Parathyroid adenoma (tissue), 2 donors: Measurements from ENCODE around the gene YIPF1.

Experiments
- H2AFZ ChIP-seq: fragments of 300-600 bp; sonication (generic); one replicate; pipeline ENCODE4 v1.7.0; 2017; ENCODE audit warnings: antibody characterized with exemption, mild to moderate bottlenecking
- H3K27ac ChIP-seq: fragments of 300-600 bp; sonication (generic); one replicate; pipeline ENCODE4 v1.7.0; 2017
- H3K27me3 ChIP-seq: fragments of 300-600 bp; sonication (generic); one replicate; pipeline ENCODE4 v1.7.0; 2017; ENCODE audit warnings: low read length; ENCODE audit not compliant: control insufficient read depth, insufficient read depth
- H3K36me3 ChIP-seq: fragments of 300-600 bp; sonication (generic); one replicate; pipeline ENCODE4 v1.7.0; 2017; ENCODE audit warnings: low read length; ENCODE audit not compliant: control insufficient read depth, insufficient read depth
- H3K4me1 ChIP-seq: fragments of 300-600 bp; sonication (generic); one replicate; pipeline ENCODE4 v1.7.0; 2017; ENCODE audit warnings: control low read depth
- H3K4me2 ChIP-seq: fragments of 300-600 bp; sonication (generic); one replicate; pipeline ENCODE4 v1.7.0; 2017; ENCODE audit warnings: low read length
- H3K4me3 ChIP-seq: fragments of 300-600 bp; sonication (generic); one replicate; pipeline ENCODE4 v1.7.0; 2017; ENCODE audit warnings: low read depth, low read length
- H3K79me2 ChIP-seq: fragments of 300-600 bp; sonication (generic); one replicate; pipeline ENCODE4 v1.7.0; 2017; ENCODE audit warnings: control low read depth
- H3K9ac ChIP-seq: fragments of 300-600 bp; sonication (generic); one replicate; pipeline ENCODE4 v1.7.0; 2017; ENCODE audit warnings: mild to moderate bottlenecking
- H3K9me3 ChIP-seq: fragments of 300-600 bp; sonication (generic); one replicate; pipeline ENCODE4 v1.7.0; 2017; ENCODE audit warnings: low read length; ENCODE audit not compliant: control insufficient read depth
- TF ChIP-seq, protein P1 (sequence below): fragments of 300-600 bp; sonication (generic); IDR thresholded peaks from one replicate; pipeline ENCODE4 v1.7.0; 2017; ENCODE audit warnings: antibody characterized with exemption, mild to moderate bottlenecking
- donor health status: primary hyperparathyroidism.

YIPF1 gene

DNA sequence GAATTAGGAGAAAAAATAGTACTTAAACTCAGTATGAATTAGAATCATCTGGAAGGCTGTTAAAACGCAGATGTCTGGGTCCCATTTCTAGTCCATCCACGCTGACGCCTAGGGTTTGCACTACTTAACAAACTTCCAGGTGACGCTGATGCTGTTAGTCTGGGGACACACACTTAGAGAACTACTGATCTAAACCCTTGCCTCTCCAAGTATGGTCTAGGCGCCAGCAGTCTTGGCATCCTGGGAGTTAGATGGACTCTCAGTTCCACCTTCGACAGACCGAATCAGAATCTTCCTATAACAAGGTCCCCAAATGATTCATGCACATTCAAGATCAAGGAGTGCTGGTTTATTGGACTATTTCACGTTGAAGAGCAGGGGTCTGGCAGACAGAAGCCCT lies 15.9 kb upstream of the YIPF1 start:
- Histone ChIP-seq H3K4me3 (no peak overlapping the region), H3K4me1 (no peaks in the 10 kb centered on the region)
- TF ChIP-seq, protein P1, sequence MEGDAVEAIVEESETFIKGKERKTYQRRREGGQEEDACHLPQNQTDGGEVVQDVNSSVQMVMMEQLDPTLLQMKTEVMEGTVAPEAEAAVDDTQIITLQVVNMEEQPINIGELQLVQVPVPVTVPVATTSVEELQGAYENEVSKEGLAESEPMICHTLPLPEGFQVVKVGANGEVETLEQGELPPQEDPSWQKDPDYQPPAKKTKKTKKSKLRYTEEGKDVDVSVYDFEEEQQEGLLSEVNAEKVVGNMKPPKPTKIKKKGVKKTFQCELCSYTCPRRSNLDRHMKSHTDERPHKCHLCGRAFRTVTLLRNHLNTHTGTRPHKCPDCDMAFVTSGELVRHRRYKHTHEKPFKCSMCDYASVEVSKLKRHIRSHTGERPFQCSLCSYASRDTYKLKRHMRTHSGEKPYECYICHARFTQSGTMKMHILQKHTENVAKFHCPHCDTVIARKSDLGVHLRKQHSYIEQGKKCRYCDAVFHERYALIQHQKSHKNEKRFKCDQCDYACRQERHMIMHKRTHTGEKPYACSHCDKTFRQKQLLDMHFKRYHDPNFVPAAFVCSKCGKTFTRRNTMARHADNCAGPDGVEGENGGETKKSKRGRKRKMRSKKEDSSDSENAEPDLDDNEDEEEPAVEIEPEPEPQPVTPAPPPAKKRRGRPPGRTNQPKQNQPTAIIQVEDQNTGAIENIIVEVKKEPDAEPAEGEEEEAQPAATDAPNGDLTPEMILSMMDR: no peak

GRCh38 chr1:53902235-53903138 lies 12.9 kb upstream of the YIPF1 start:
- Histone ChIP-seq H3K36me3 (no peaks in the 10 kb centered on the region), H3K9me3 (no peaks in the 10 kb centered on the region), H3K79me2 (no peaks in the 10 kb centered on the region), H3K4me1 (peaks cover 3% of the 10 kb centered on the region), H3K27me3 (no peaks in the 10 kb centered on the region), H3K27ac (no peak overlapping the region), H3K9ac (no peak overlapping the region), H3K4me3 (no peak overlapping the region), H2AFZ (no peak overlapping the region), H3K4me2 (no peak overlapping the region)
- TF ChIP-seq, protein P1: no peak

More for the DNA sequence above, 15.9 kb upstream of the YIPF1 start:
- H3K9me3 ChIP-seq: no peaks in the 10 kb centered on the region
- no peak overlapping the region for H3K27ac ChIP-seq
- no peaks in the 10 kb centered on the region for H3K27me3 ChIP-seq
- no peaks in the 10 kb centered on the region for H3K79me2 ChIP-seq
- H2AFZ ChIP-seq: no peak overlapping the region
- no peaks in the 10 kb centered on the region for H3K36me3 ChIP-seq
- no peak overlapping the region for H3K4me2 ChIP-seq
- no peak overlapping the region for H3K9ac ChIP-seq

GRCh38 chr1:53899708-53900107 lies 10.1 kb upstream of the YIPF1 start:
- TF ChIP-seq, protein P1: no peak
- Histone ChIP-seq H3K4me2 (no peak overlapping the region), H3K9me3 (no peaks in the 10 kb centered on the region), H3K9ac (no peak overlapping the region), H3K27ac (no peak overlapping the region), H3K79me2 (no peaks in the 10 kb centered on the region), H3K4me1 (peaks cover 3% of the 10 kb centered on the region), H3K36me3 (no peaks in the 10 kb centered on the region), H3K4me3 (no peak overlapping the region), H2AFZ (no peak overlapping the region), H3K27me3 (no peaks in the 10 kb centered on the region)

DNA sequence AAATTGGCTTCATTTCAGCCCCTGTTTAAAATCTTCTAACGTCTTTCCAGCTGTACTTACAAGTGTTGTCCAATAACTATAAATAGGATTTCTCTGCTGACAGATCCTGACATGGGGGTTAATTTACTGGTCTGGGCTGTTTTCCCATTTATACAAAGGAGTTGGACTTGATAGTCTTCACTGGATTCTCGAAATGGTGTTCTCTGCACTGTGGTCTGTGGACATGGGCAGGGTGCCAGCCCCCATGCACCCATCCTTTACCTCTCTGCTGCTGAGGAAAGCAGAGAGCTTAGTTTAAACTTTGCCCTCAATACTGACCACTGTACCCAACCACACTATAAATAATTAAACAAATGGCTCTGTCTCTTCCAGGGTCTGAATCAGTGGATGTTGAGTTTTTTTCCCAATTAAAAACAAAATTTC lies 9.6 kb upstream of the YIPF1 start:
- no peak overlapping the region for H3K4me3 ChIP-seq
- H3K36me3 ChIP-seq: no peaks in the 10 kb centered on the region
- H3K79me2 ChIP-seq: no peaks in the 10 kb centered on the region
- no peaks in the 10 kb centered on the region for H3K9me3 ChIP-seq
- no peaks in the 10 kb centered on the region for H3K27me3 ChIP-seq
- H3K4me1 ChIP-seq: peaks cover 3% of the 10 kb centered on the region
- TF ChIP-seq, protein P1: no peak
- H3K27ac ChIP-seq: no peak overlapping the region
- H3K4me2 ChIP-seq: no peak overlapping the region
- no peak overlapping the region for H3K9ac ChIP-seq
- H2AFZ ChIP-seq: no peak overlapping the region
